Heart right ventricle (tissue), 16 donors: Measurements from ENCODE around the gene SLC38A9. TPM values are rescaled to one million over a fixed set of nuclear protein-coding genes. Genes with fewer than 3 reads are reported as not detected.

Experiments
- ATAC-seq, 8 donors: fragments of 200-7000 bp; cut with Tn5 transposase; one replicate each; pipeline ENCODE4 v1.9.1; 2020; ENCODE audit warnings: mild to moderate bottlenecking in 8 of 8, moderate library complexity in 8 of 8, moderate number of reproducible peaks in 1 of 8
- DNase-seq, 2 donors: peaks; one replicate each; pipeline ENCODE4 v3.0.0-alpha.2; 2020
- H3K27ac ChIP-seq, 10 donors: fragments of 200-600 bp; sonication (generic) in 2 of 10; one replicate each; pipeline versions ENCODE4 v1.5.0 to v1.8.0; 2020 to 2022; ENCODE audit warnings: mild to moderate bottlenecking in 3 of 10
- H3K27me3 ChIP-seq, 7 donors: fragments of 200-600 bp; one replicate each; pipeline ENCODE4 v1.8.0; 2021 to 2022; ENCODE audit warnings: mild to moderate bottlenecking in 2 of 7
- H3K36me3 ChIP-seq, 9 donors: fragments of 200-600 bp; sonication (generic) in 1 of 9; one replicate each; pipeline versions ENCODE4 v1.5.0 to v1.8.0; 2020 to 2022; ENCODE audit warnings: mild to moderate bottlenecking in 2 of 9
- H3K4me1 ChIP-seq, 9 donors: fragments of 200-600 bp; sonication (generic) in 1 of 9; one replicate each; pipeline versions ENCODE4 v1.5.0 to v1.8.0; 2020 to 2022; ENCODE audit warnings: mild to moderate bottlenecking in 4 of 9
- H3K4me3 ChIP-seq, 10 donors: fragments of 200-600 bp; sonication (generic) in 2 of 10; one replicate each; pipeline versions ENCODE4 v1.5.0 to v1.8.0; 2020 to 2022; ENCODE audit warnings: mild to moderate bottlenecking in 7 of 10, moderate library complexity in 2 of 10
- H3K9me3 ChIP-seq, 11 donors: fragments of 200-600 bp in 10 of 11; sonication (generic) in 2 of 11; one replicate each; pipeline versions ENCODE4 v1.5.0 to v1.8.0; 2013 to 2022; ENCODE audit warnings: mild to moderate bottlenecking in 2 of 11, control low read depth in 1 of 11, moderate library complexity in 1 of 11
- CTCF ChIP-seq, 9 donors: fragments of 200-600 bp; sonication (generic) in 2 of 9; IDR thresholded peaks; one replicate each; pipeline versions ENCODE4 v1.5.0 to v1.8.0; 2021 to 2022; ENCODE audit warnings: antibody characterized with exemption in 9 of 9, mild to moderate bottlenecking in 5 of 9, moderate library complexity in 1 of 9
- WGBS, 2 donors: extraction: QIAGEN DNeasy Blood & Tissue Kit; methylation state at CpG; one replicate each; pipeline ENCODE4 v1.1.7; 2013; ENCODE audit warnings: inconsistent platforms in 1 of 2; 5-methylcytosine and 5-hydroxymethylcytosine counted together
- intact Hi-C, 10 donors: fragments of 100-400 bp; cut with DNase I; formaldehyde crosslinking; loops; one replicate each; pipeline versions ENCODE4 v1.11.1 to v1.14.2; 2022
- polyA plus RNA-seq, 2 donors: library from polyadenylated mRNA; stranded (reverse); fragments of 200-250 nt; gene quantifications; one replicate each; pipeline ENCODE4 v1.2.3, GENCODE V29; 2013
- total RNA-seq, 10 donors: library from RNA; stranded (reverse); fragmentation: NEBNext Ultra II Directional in 3 of 10; extraction: Animal tissue kit (Norgen Biotek cat#: 25700) in 3 of 10; gene quantifications; one replicate each; pipeline versions ENCODE4 v1.2.1 to v1.2.4, GENCODE V29; 2021 to 2023
- donor health status: Arrhythmogenic right ventricular cardiomyopathy.
- donor health status: ischemic (EF 13 %, LVEDD 7.1; RV severe dilation, severe dysfunction).
- donor health status: healthy with polysubstance abuse.
- donor health status: DM: no; HTN: yes; CAD: no.
- donor health status: DM: no; HTN: no; CAD: no.
- donor health status: ischemic (EF 25% LVEDD 6.9; RV normal size, moderate dysfunction).
- donor health status: ischemic (EF 25% LVEDD 5.7; RV mildly dilated, moderate dysfunction).
- donor health status: healthy.
- donor health status: DM: yes; HTN: yes; CAD: no.
- donor health status: Ischemic cardiomyopathy.
- donor health status: ischemic (EF 35%, LVEDD 5.7; RV mildly dilated, moderate dysfunction).
- donor health status: nonischemic (EF 11% LVEDD 7.7; RV severe dilation, severe dysfunction).
- donor health status: DM: yes; HTN: yes; CAD: no.
- donor health status: PGD.
- donor health status: ischemic (EF 29% LVEDD 5.4; RV normal size, mild dysfunction).
- donor health status: nonischemic (EF 23%, LVEDD 6.1; RV moderate dilation, normal function).

The SLC38A9 gene
- total and polyA plus RNA-seq, 12 donors: 3.6 to 9.7 (median 6.8) TPM

- intact Hi-C loops: loop anchor here in 5 of 10 donors (5.0 to 10.0 kb wide), 6 partner anchors 33 to 197 kb away; no protein-coding TSS in a partner anchor
- H3K36me3 ChIP-seq: no peaks in the 10 kb centered on the region
- no peaks in the 10 kb centered on the region for H3K27me3 ChIP-seq
- no peak overlapping the region for H3K4me3 ChIP-seq
- H3K9me3 ChIP-seq: no peaks in the 10 kb centered on the region
- peaks cover 13 to 53% (median 48%) of the 10 kb centered on the region in 9 donors for H3K4me1 ChIP-seq
- DNase-seq (no peak), ATAC-seq (no peak)
- WGBS, 2 donors: 73 to 83% methylated on average over 7 of the region's 7 CpGs
- H3K27ac ChIP-seq: peak overlapping the region in 9 of 10 donors; percentile 3 to 98 (median 89)
- no peak for TF ChIP-seq CTCF (IDR thresholded peaks at IDR 0.05)
These were observed 107.5 kb downstream of the SLC38A9 start for GRCh38 chr5:55604611-55605067.

GRCh38 chr5:55603922-55604321, 108.2 kb downstream of the SLC38A9 start:
- DNase-seq (no peak), ATAC-seq (no peak)
- Histone ChIP-seq H3K4me1 (peaks cover 13 to 60% (median 56%) of the 10 kb centered on the region in 9 donors), H3K27ac (peak overlapping the region in 8 of 10 donors; percentile 86 to 98 (median 94)), H3K9me3 (no peaks in the 10 kb centered on the region), H3K36me3 (no peaks in the 10 kb centered on the region), H3K27me3 (no peaks in the 10 kb centered on the region), H3K4me3 (no peak overlapping the region)
- WGBS, 2 donors: 72 to 80% methylated on average over 5 of the region's 5 CpGs
- peak in 2 of 9 donors; percentile 16 to 38 for TF ChIP-seq CTCF (IDR thresholded peaks at IDR 0.05)
- intact Hi-C loops: loop anchor here in 6 of 10 donors (2.0 to 10.0 kb wide), 8 partner anchors 29 to 197 kb away; partner anchors contain the start of gene PLPP1 (in 1 of the 6)

GRCh38 chr5:55601628-55602027, 110.5 kb downstream of the SLC38A9 start:
- WGBS, 2 donors: 0 to 20% methylated on average over 1 of the region's 1 CpG
- Histone ChIP-seq H3K27ac (peak overlapping the region; percentile 86 to 98 (median 94)), H3K36me3 (no peaks in the 10 kb centered on the region), H3K4me1 (peaks cover 19 to 82% (median 76%) of the 10 kb centered on the region in 9 donors), H3K27me3 (no peaks in the 10 kb centered on the region), H3K9me3 (no peaks in the 10 kb centered on the region), H3K4me3 (peak overlapping the region in 3 of 10 donors; percentile 41 to 46 (median 41))
- DNase-seq (no peak), ATAC-seq (no peak)
- no peak for TF ChIP-seq CTCF (IDR thresholded peaks at IDR 0.05)
- intact Hi-C loops: loop anchor here in 6 of 10 donors (1.0 to 10.0 kb wide), 11 partner anchors 25 to 194 kb away; partner anchors contain the start of gene PLPP1 (in 3 of the 6)

GRCh38 chr5:55601204-55601618, 110.9 kb downstream of the SLC38A9 start:
- no peaks in the 10 kb centered on the region for H3K9me3 ChIP-seq
- ATAC-seq: peak; percentile 71 to 91 (median 85)
- peak overlapping the region; percentile 86 to 98 (median 94) for H3K27ac ChIP-seq
- peaks cover 21 to 86% (median 78%) of the 10 kb centered on the region in 9 donors for H3K4me1 ChIP-seq
- no peaks in the 10 kb centered on the region for H3K27me3 ChIP-seq
- intact Hi-C loops: loop anchor here in 5 of 10 donors (1.0 to 10.0 kb wide), 11 partner anchors 24 to 194 kb away; partner anchors contain the start of gene PLPP1 (in 2 of the 5)
- 2 to 5% methylated on average over 8 of the region's 8 CpGs for WGBS, 2 donors
- DNase-seq: peak; percentile 74 to 90
- H3K36me3 ChIP-seq: no peaks in the 10 kb centered on the region
- peak overlapping the region in 6 of 10 donors; percentile 18 to 46 (median 41) for H3K4me3 ChIP-seq
- no peak for TF ChIP-seq CTCF (IDR thresholded peaks at IDR 0.05)
